ENCODE data around the gene ZNF140.

GRCh38 chr12:133058203-133059113, 22.3 kb upstream of the ZNF140 start:
- no peak for TF ChIP-seq POLR2A (IDR thresholded peaks at IDR 0.05)
- no peak for TF ChIP-seq CTCF (IDR thresholded peaks at IDR 0.05)
